GM19099 (cell line): ENCODE data around the gene SLFN14.
A peak's percentile ranks its signal among the peaks of the same experiment; 100 is the strongest.

Experiments used
- POLR2A ChIP-seq: IDR thresholded peaks from 3 replicates; pipeline ENCODE4 v1.6.1; 2011; ENCODE audit warnings: low read depth; ENCODE audit not compliant: insufficient read length; ENCODE audit errors: extremely low read depth

SLFN14 gene

GRCh38 chr17:35560703-35561102, at the start of gene SLFN14:
Gene SLFN14, minus strand, starts transcription at chr17:35560819. Its CDS starts 2,757 bp downstream, at chr17:35558062.
- no peak for TF ChIP-seq POLR2A

- TF ChIP-seq POLR2A: no peak
Observed at GRCh38 chr17:35609831-35610230, 49.2 kb upstream of the SLFN14 start.

GRCh38 chr17:35607239-35607847, 46.7 kb upstream of the SLFN14 start:
- TF ChIP-seq POLR2A: no peak

DNA sequence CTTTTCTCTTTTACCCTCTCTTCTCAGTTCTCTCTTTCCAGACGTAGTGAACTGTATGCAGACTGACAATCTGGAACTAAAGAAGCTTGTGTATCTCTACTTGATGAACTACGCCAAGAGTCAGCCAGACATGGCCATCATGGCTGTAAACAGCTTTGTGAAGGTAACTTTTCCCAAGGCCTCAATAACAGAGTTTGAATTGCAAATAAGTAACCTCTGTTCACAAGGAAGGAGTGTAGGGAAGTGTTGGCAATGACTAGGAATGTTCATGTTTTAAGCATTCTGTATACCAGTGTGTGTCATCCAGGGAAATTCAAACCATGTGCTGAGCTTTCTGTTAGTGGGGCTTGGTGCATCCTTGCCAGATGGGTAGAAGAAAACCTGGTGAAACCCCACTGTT, 45.1 kb upstream of the SLFN14 start:
- TF ChIP-seq POLR2A: no peak

- TF ChIP-seq POLR2A: no peak
Observed at GRCh38 chr17:35603674-35604073, 43.1 kb upstream of the SLFN14 start.

DNA sequence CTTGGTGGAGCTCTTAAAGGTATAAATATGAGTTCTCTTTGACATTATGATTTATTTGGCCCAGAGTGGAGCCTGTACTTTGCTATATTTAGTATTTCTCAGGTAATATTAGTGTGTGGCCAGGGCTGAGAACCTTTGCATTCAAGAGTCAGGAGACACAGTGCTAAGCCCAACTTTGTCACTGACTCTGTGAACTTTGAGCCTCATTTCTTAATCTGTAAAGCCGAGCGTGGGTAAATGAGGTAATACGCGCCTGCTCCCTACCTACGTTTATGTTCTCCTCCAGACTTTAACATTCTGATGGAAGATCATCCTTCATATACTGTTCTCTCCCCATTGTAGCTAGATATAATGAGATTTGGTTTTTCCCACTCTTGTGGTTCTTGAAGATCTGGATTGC, 37.0 kb upstream of the SLFN14 start:
- TF ChIP-seq POLR2A: no peak

GRCh38 chr17:35596530-35597233, 36.1 kb upstream of the SLFN14 start:
- no peak for TF ChIP-seq POLR2A

DNA sequence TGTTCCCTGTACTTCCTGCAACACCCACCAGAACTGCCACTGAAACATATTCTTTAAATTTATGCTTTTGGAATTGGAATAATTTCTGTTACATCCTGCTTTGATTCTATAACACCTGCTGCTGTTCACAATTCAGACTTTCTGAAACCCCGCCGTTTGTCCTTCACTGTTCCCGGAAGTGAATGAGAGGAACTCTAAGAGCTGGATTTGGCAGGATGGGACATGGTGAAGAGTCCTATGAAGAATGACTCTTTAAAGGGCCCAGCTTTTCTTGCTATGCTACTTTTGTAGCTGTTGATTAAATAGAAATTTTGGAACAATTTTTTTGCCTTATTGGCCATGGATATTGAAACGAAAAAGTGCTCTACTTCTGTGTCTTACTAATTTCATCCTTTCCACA, 35.5 kb upstream of the SLFN14 start:
- TF ChIP-seq POLR2A: no peak

- TF ChIP-seq POLR2A: no peak
Observed at GRCh38 chr17:35588196-35588920, 27.7 kb upstream of the SLFN14 start.

GRCh38 chr17:35587074-35587961, 26.7 kb upstream of the SLFN14 start, which contains the start of gene AP2B1:
Gene AP2B1, plus strand, starts transcription at chr17:35587322. Its CDS starts 6,709 bp downstream, at chr17:35594031.
- peak; percentile 73 for TF ChIP-seq POLR2A

DNA sequence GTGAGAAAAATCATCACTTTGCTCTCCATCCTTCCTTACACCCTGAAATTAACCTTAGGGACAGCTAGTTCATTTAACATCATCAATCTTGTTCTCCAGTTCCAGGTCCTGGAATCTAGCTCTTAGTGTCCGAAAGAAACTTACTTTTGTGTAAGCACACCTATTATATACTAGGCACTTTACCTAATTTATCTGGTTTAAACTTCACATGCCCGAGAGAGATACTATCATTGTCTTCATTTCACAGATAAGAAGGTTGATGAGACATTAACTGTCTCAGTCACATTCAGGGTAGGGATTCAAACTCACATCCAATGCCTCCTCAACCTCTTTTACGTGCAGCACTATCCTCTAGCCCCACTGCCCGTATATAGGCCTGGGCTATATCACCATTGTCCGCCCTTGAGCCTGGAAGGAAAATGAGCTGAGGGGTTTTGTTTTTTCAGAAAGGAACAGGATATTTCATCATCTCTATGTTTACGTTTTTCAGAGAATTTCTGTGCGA, 26.0 kb upstream of the SLFN14 start:
- no peak for TF ChIP-seq POLR2A

- TF ChIP-seq POLR2A: no peak
Observed at GRCh38 chr17:35584061-35584460, 23.4 kb upstream of the SLFN14 start.

DNA sequence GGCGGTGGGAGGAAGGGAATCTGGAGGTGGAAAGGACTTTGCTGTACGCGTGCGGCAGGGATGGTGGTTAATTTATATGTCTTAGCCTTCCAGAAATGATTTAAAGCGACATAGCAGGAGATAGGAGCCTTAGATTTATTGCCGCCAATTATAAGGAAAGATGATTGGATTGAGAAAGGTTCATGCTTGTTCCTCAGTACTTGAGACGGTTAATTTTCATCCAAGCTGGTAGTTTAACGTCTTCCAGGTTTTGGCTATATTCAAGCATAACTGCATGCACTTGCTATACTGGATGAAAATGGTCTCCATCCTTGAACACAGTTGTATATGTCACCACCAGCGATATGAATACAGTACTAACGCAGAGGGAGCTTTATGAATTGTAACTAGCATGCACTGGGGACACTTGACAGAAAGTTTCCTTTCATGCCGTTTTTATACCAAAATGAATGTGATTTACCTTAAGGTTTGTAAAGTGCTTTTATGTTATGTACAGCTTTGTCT, 18.4 kb upstream of the SLFN14 start:
- no peak for TF ChIP-seq POLR2A

DNA sequence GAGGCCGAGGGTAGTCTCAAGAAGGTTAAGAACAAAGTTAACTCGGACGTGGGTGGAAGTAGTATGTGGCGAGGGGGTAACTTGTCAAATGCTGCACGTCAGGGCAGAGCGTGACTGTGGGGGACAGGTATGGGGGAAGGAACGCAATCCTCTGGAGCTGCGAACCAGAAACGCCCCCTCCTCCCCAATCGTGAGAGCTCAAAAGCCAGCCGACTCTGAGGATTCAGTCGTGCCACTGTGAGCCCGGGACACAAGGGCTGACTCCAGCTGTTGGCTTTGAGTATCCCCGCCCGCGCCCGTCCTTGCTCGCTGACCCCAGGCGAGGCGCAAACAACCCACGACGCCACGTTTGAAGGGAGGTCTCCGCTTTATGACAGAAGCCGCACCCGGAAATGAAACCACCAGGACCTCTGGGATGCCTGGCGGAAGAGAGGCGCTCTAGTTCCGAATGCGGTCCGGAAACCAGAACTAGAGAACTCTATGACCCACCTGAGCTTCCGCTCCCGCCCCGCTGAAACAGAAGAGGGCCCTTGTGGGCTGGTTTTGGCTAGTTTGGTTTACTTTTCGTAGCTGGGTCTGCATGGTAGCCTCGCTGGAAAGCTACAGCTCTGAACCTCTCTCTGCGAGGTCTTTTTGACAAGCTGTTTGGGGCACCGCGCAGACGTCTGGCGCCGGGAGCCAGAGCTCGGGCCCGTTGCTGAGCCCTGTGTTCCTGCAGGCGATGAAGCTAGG, 17.7 kb upstream of the SLFN14 start, which contains the start of gene PEX12:
Gene PEX12, minus strand, starts transcription at position 375 of the 732 bp plus-strand sequence. CDS start 550 bp downstream, outside the sequence.
- TF ChIP-seq POLR2A: peak; percentile 90
